Spinal cord (tissue), 10 donors: ENCODE results near the gene LFNG. TPM values are rescaled to one million over a fixed set of nuclear protein-coding genes. Genes with fewer than 3 reads are reported as not detected.

Source experiments
- DNase-seq, 6 donors: peaks; one replicate each; pipeline versions ENCODE4 v3.0.0 to v3.0.0-alpha.2; 2013 to 2015; ENCODE audit warnings: low spot score in 6 of 6, low read depth in 4 of 6
- H3K27ac ChIP-seq: one replicate; pipeline ENCODE4 v1.5.1; 2013; ENCODE audit warnings: low read depth, low read length, control low read depth
- H3K27me3 ChIP-seq: one replicate; pipeline ENCODE4 v1.6.1; 2013; ENCODE audit warnings: low read length; ENCODE audit not compliant: control insufficient read depth, insufficient read depth
- H3K36me3 ChIP-seq: one replicate; pipeline ENCODE4 v1.6.1; 2013; ENCODE audit warnings: low read length; ENCODE audit not compliant: control insufficient read depth, insufficient read depth
- H3K4me1 ChIP-seq: one replicate; pipeline ENCODE4 v1.6.1; 2013; ENCODE audit warnings: low read length; ENCODE audit not compliant: control insufficient read depth, insufficient read depth
- H3K4me3 ChIP-seq: one replicate; pipeline ENCODE4 v1.5.1; 2013; ENCODE audit warnings: low read depth, low read length, control low read depth
- H3K9me3 ChIP-seq: one replicate; pipeline ENCODE4 v1.6.1; 2013; ENCODE audit warnings: low read length; ENCODE audit not compliant: control insufficient read depth, insufficient read depth
- WGBS: methylation state at CpG from one replicate; pipeline ENCODE4 v1.1.5; 2013; ENCODE audit warnings: missing lambda C conversion rate; ENCODE audit not compliant: insufficient coverage; 5-methylcytosine and 5-hydroxymethylcytosine counted together
- polyA plus RNA-seq, 2 donors: library from polyadenylated mRNA; unstranded; fragments of 120-200 nt; gene quantifications; one replicate each; pipeline ENCODE4 v1.2.1, GENCODE V29; 2013; ENCODE audit not compliant: insufficient read length in 2 of 2
- total RNA-seq, 2 donors: library from RNA; depleted of rRNA in 1 of 2; stranded (reverse); fragments of 120-200 nt in 1 of 2; fragments of >200 nt in 1 of 2; gene quantifications; one replicate each; pipeline versions ENCODE4 v1.2.3 to v1.2.4, GENCODE V29; 2013 to 2014
- donor health status: healthy.

The LFNG gene
- total and polyA plus RNA-seq, 4 donors: 16.7 to 47.0 (median 35.3) TPM

GRCh38 chr7:2494191-2495130, 25.1 kb upstream of the LFNG start:
- H3K27me3 ChIP-seq: no peaks in the 10 kb centered on the region
- no peak overlapping the region for H3K27ac ChIP-seq
- peaks cover 5% of the 10 kb centered on the region for H3K36me3 ChIP-seq
- no peaks in the 10 kb centered on the region for H3K9me3 ChIP-seq
- no peak overlapping the region for H3K4me3 ChIP-seq
- peaks cover 64% of the 10 kb centered on the region for H3K4me1 ChIP-seq
- 65% methylated on average over 27 of the region's 32 CpGs for WGBS
- DNase-seq: no peak

GRCh38 chr7:2495418-2496299, 23.9 kb upstream of the LFNG start:
- Histone ChIP-seq H3K9me3 (no peaks in the 10 kb centered on the region), H3K27ac (no peak overlapping the region), H3K4me3 (no peak overlapping the region), H3K4me1 (peaks cover 66% of the 10 kb centered on the region), H3K36me3 (peaks cover 5% of the 10 kb centered on the region), H3K27me3 (no peaks in the 10 kb centered on the region)
- DNase-seq: peak in 3 of 6 donors; percentile 71 to 93 (median 88)
- 37% methylated on average over 15 of the region's 25 CpGs for WGBS

GRCh38 chr7:2496375-2496774, 23.2 kb upstream of the LFNG start:
- H3K4me1 ChIP-seq: peaks cover 67% of the 10 kb centered on the region
- 63% methylated on average over 8 of the region's 9 CpGs for WGBS

GRCh38 chr7:2497065-2497464, 22.5 kb upstream of the LFNG start:
- no peak overlapping the region for H3K27ac ChIP-seq
- peaks cover 5% of the 10 kb centered on the region for H3K36me3 ChIP-seq
- H3K9me3 ChIP-seq: no peaks in the 10 kb centered on the region
- H3K4me3 ChIP-seq: no peak overlapping the region
- peaks cover 67% of the 10 kb centered on the region for H3K4me1 ChIP-seq
- no peaks in the 10 kb centered on the region for H3K27me3 ChIP-seq
- 100% methylated on average over 3 of the region's 3 CpGs for WGBS
- no peak for DNase-seq

More at GRCh38 chr7:2496375-2496774, 23.2 kb upstream of the LFNG start:
- Histone ChIP-seq H3K9me3 (no peaks in the 10 kb centered on the region), H3K27ac (no peak overlapping the region), H3K36me3 (peaks cover 5% of the 10 kb centered on the region), H3K4me3 (no peak overlapping the region), H3K27me3 (no peaks in the 10 kb centered on the region)
- DNase-seq: no peak

GRCh38 chr7:2497500-2498336, 21.9 kb upstream of the LFNG start:
- 40% methylated on average over 16 of the region's 25 CpGs for WGBS
- DNase-seq: no peak
- no peak overlapping the region for H3K27ac ChIP-seq
- H3K36me3 ChIP-seq: peaks cover 5% of the 10 kb centered on the region
- no peak overlapping the region for H3K4me3 ChIP-seq
- peaks cover 67% of the 10 kb centered on the region for H3K4me1 ChIP-seq
- H3K9me3 ChIP-seq: no peaks in the 10 kb centered on the region
- no peaks in the 10 kb centered on the region for H3K27me3 ChIP-seq

- WGBS: 69% methylated on average over 4 of the region's 6 CpGs
- Histone ChIP-seq H3K36me3 (peaks cover 5% of the 10 kb centered on the region), H3K4me3 (no peak overlapping the region), H3K9me3 (no peaks in the 10 kb centered on the region), H3K27ac (no peak overlapping the region), H3K27me3 (no peaks in the 10 kb centered on the region), H3K4me1 (peaks cover 68% of the 10 kb centered on the region)
- no peak for DNase-seq
Measured at GRCh38 chr7:2498708-2499107, 20.9 kb upstream of the LFNG start.

- H3K9me3 ChIP-seq: no peaks in the 10 kb centered on the region
- H3K27me3 ChIP-seq: no peaks in the 10 kb centered on the region
- H3K4me3 ChIP-seq: no peak overlapping the region
- peaks cover 68% of the 10 kb centered on the region for H3K4me1 ChIP-seq
- no peak overlapping the region for H3K27ac ChIP-seq
- no peak for DNase-seq
- WGBS: 73% methylated on average over 7 of the region's 7 CpGs
- peaks cover 5% of the 10 kb centered on the region for H3K36me3 ChIP-seq
Measured at GRCh38 chr7:2499181-2499580, 20.4 kb upstream of the LFNG start.

- H3K4me3 ChIP-seq: no peak overlapping the region
- no peak overlapping the region for H3K27ac ChIP-seq
- peak in 1 of 6 donors; percentile 69 for DNase-seq
- no peaks in the 10 kb centered on the region for H3K27me3 ChIP-seq
- no peaks in the 10 kb centered on the region for H3K9me3 ChIP-seq
- H3K4me1 ChIP-seq: peaks cover 61% of the 10 kb centered on the region
- WGBS: 37% methylated on average over 23 of the region's 27 CpGs
- peaks cover 10% of the 10 kb centered on the region for H3K36me3 ChIP-seq
Measured at GRCh38 chr7:2499719-2500430, 19.7 kb upstream of the LFNG start.
